GM18907 (cell line): ENCODE measurements around the gene BCL11B.
A peak's percentile ranks its signal among the peaks of the same experiment; 100 is the strongest.

Source experiments
- ATAC-seq: cut with Tn5 transposase; IDR thresholded peaks from one replicate; pipeline ENCODE4 v1.9.1; 2021; ENCODE audit warnings: mild to moderate bottlenecking, moderate library complexity; ENCODE audit not compliant: unreplicated experiment

BCL11B gene

GRCh38 chr14:99268810-99269707 is 2.9 kb downstream of the BCL11B start:
- ATAC-seq: no peak

- no peak for ATAC-seq
Observed at GRCh38 chr14:99267837-99268781, 3.9 kb downstream of the BCL11B start.

DNA sequence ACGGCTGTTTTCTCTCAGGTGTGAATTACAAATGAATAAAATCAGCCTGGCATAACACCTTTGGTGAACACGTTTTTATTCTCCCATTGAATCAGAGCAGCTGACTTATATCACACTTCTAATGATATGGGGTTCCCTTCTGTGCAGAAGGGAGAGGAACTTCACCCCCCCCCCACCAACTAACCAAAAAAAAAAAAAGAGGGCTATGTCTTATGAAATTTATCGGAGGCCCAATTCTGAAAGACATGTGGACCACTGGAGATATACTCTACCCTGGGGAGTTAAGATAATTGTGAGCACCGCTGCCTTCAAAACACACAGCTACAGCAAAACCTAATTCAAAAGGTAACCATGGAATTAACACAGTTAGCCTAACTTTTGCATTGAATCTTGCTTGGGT is 4.6 kb downstream of the BCL11B start:
- no peak for ATAC-seq

GRCh38 chr14:99266181-99267178 is 5.5 kb downstream of the BCL11B start:
- peak; percentile 75 for ATAC-seq

- no peak for ATAC-seq
Observed at GRCh38 chr14:99265571-99265970, 6.4 kb downstream of the BCL11B start.

GRCh38 chr14:99264691-99265450 is 7.1 kb downstream of the BCL11B start:
- no peak for ATAC-seq

DNA sequence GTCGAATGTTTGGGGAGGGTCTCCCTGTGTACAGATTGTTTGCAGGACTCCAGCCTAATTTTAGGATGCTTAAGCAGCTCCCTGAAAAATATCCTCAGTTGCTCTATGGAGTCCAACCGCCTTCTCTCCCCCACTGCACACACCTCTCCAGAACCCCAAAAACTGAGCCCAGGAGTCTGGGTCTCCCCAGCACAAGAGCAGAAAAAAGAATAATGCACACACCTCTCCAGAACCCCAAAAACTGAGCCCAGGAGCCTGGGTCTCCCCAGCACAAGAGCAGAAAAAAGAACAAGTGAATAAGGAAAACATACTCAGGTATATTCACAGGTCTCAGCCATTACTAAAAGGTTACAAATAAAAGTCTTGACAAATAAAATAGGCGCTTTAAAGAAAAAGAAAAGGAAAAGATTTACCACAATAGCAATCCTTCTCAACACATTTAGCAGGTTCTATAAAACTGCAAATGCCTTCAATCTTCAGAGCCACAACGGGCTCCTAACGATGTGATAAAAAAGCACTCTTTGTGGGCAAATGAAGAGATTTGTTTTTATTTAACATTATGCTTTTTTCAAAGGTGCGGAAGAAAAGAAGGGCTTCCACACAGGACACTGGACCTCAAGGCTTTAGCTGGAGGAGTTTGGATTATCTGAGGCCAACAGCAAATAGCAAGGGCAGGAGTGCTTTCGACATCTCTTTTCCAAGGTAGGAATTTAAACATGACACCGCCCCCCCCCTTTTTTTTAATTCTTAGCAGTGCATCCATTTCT is 8.2 kb downstream of the BCL11B start:
- no peak for ATAC-seq

GRCh38 chr14:99262977-99263448 is 9.0 kb downstream of the BCL11B start:
- ATAC-seq: no peak

- no peak for ATAC-seq
Observed at GRCh38 chr14:99261912-99262787, 9.8 kb downstream of the BCL11B start.

- no peak for ATAC-seq
Observed at GRCh38 chr14:99260587-99261551, 11.1 kb downstream of the BCL11B start.

DNA sequence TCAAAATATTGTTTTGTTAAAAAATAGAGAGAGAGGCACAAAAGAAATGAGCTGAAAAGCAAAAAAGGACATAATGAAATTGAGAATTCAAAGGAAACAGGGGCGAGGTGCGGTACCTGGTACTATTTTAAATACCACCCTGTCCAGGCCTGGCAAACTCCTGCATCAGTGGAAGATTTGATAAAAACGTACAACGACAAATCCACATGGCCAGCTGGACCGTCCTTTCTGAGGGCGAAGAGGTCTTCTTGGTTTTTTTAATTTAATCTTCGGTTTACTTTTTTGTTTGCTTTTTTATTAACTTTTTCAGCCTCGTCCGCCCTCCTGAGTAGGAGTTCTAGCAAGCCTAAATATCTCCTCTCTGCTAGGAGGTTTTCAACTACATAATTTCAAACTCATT is 11.9 kb downstream of the BCL11B start:
- ATAC-seq: no peak

DNA sequence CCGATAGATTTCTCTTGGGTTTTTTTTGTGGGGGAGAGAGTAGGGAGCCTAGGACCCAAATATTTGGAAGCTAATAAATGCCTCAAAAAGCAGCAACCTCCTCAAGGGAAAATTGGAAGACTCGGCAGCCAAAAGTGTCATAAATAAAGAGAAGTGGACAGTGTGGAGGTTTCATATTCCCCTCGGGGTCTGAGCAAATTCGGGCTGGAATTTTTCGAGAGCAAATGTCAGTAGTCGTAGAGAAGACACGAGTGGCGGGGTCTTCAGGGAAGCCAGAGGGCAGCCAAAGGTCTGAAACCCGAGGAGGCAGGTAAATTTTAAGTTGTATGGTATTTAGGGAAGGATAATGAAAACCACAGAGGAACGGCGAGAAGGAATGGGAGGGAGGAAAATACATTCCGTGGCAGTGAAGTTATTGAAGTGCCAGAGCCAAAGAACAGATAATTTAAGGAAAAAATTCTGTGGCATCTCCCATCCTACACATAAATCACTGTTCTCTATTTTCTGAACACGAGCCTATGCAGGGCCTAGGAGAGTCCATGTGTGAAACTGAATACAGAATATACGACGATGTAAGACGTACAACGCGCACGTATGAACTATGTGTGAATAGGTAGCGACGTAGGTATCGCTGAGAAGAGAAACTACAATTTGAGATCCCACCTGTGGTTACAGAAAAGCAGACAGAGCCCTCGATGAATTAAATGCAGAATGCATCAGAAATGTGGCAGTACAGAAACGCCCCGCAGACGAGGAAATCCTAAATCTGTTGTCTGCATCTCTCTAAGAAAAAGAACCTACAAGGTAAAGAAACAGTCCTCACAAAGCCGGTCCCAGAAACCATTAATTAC is 12.9 kb downstream of the BCL11B start:
- ATAC-seq: no peak

- no peak for ATAC-seq
Observed at GRCh38 chr14:99258341-99258861, 13.6 kb downstream of the BCL11B start.

- no peak for ATAC-seq
Observed at GRCh38 chr14:99257673-99258221, 14.2 kb downstream of the BCL11B start.

DNA sequence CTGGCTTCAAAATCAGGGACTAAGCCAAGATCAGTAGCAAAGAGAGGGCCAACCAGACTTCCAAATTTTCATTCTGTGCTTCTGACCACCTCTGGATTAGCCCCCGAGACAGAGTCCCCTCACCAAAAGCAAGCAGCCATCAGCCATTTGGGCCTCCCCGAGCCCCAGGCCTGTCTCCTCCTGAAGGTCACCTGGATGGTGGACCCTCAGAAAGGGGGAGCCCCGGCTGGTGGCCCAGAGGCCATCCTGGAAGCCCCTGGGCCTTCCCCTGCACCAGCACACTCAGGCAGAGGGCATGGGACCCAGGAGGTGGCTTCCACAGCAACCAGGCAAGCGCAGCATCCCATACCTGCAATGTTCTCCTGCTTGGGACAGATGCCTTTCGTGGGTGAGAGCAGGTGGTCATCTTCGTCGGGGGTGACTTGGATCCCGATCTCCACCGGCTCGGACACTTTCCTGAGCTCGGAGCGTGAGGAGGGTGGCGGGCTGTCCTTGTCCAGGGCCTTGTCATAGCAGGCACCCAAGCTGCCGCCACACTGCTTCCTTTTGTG is 14.8 kb downstream of the BCL11B start:
- no peak for ATAC-seq
